ENCODE data around the gene RBP7.
"Not testable (repeated sequence)": the region's sequence is repeated elsewhere in the genome, so short reads cannot be mapped to it uniquely, and the experiment has no call there.

The RBP7 gene

GRCh38 chr1:9996624-9997582 is at the start of gene RBP7:
RBP7 (plus strand) TSS chr1:9997228; CDS start chr1:9997259, 31 bp downstream.
- DNase-seq: peak; percentile 7

- DNase-seq: no peak
These were observed 39.3 kb upstream of the RBP7 start for GRCh38 chr1:9957726-9958125.

GRCh38 chr1:9960011-9960410 is 37.0 kb upstream of the RBP7 start:
- no peak for DNase-seq

GRCh38 chr1:9960706-9961562 is 36.1 kb upstream of the RBP7 start:
- DNase-seq: no peak

- DNase-seq: no peak
These were observed 12.8 kb upstream of the RBP7 start for GRCh38 chr1:9984253-9984652.

- DNase-seq: no peak
These were observed 12.0 kb upstream of the RBP7 start for GRCh38 chr1:9985001-9985400.

GRCh38 chr1:9989773-9990172 is 7.3 kb upstream of the RBP7 start:
- DNase-seq: no peak

GRCh38 chr1:9990944-9991343 is 6.1 kb upstream of the RBP7 start:
- no peak for DNase-seq

GRCh38 chr1:9992910-9993309 is 4.1 kb upstream of the RBP7 start:
- DNase-seq: no peak

GRCh38 chr1:9993561-9994075 is 3.4 kb upstream of the RBP7 start:
- no peak for DNase-seq

GRCh38 chr1:10001016-10001665 is 4.1 kb downstream of the RBP7 start:
- DNase-seq: no peak

GRCh38 chr1:10005248-10005647 is 8.2 kb downstream of the RBP7 start:
- not testable (repeated sequence) for DNase-seq

GRCh38 chr1:10007169-10007568 is 10.1 kb downstream of the RBP7 start:
- DNase-seq: no peak

- DNase-seq: no peak
These were observed 17.0 kb downstream of the RBP7 start for GRCh38 chr1:10014016-10014415.

GRCh38 chr1:10019561-10019960 is 22.5 kb downstream of the RBP7 start:
- no peak for DNase-seq

- no peak for DNase-seq
These were observed 23.1 kb downstream of the RBP7 start for GRCh38 chr1:10020086-10020485.

- not testable (repeated sequence) for DNase-seq
These were observed 23.6 kb downstream of the RBP7 start for GRCh38 chr1:10020678-10021077.

GRCh38 chr1:10021992-10022391 is 25.0 kb downstream of the RBP7 start:
- DNase-seq: not testable (repeated sequence)

- DNase-seq: no peak
These were observed 25.6 kb downstream of the RBP7 start for GRCh38 chr1:10022656-10023055.

GRCh38 chr1:10025354-10025753 is 28.3 kb downstream of the RBP7 start:
- no peak for DNase-seq

GRCh38 chr1:10027027-10027426 is 30.0 kb downstream of the RBP7 start:
- DNase-seq: no peak

- DNase-seq: not testable (repeated sequence)
These were observed 32.0 kb downstream of the RBP7 start for GRCh38 chr1:10028956-10029500.

- no peak for DNase-seq
These were observed 34.4 kb downstream of the RBP7 start for GRCh38 chr1:10031461-10031860.
